A549 treated with GW870086 at 1 μM for 4 hours (cell line): Measurements from ENCODE around the gene ALDH16A1. TPM values are rescaled to one million over a fixed set of nuclear protein-coding genes. Genes with fewer than 3 reads are reported as not detected.

Source experiments
- total RNA-seq: library from RNA; stranded (reverse); fragments of 200-300 nt; extraction: Qiagen RNA extraction; gene quantifications from 5 replicates; pipeline ENCODE4 v1.2.3, GENCODE V29; 2022; ENCODE audit warnings: low read depth

The ALDH16A1 gene
- 19.5 to 25.6 TPM (median 23.9 TPM) in 5 replicates for total RNA-seq

GRCh38 chr19:49453013-49453756, at the start of gene ALDH16A1:
Gene ALDH16A1 (plus strand): TSS chr19:49453225. CDS start chr19:49453332, 107 bp downstream.

GRCh38 chr19:49423071-49423984, 29.7 kb upstream of the ALDH16A1 start, which contains the start of gene PTH2:
Gene PTH2 (minus strand): TSS chr19:49423441. CDS start chr19:49423339, 102 bp downstream.

GRCh38 chr19:49425178-49425577, 27.8 kb upstream of the ALDH16A1 start, which contains the start of gene GFY:
Gene GFY (plus strand): TSS chr19:49425388. CDS start chr19:49426431, 1,043 bp downstream.

GRCh38 chr19:49441210-49441959, 11.6 kb upstream of the ALDH16A1 start, which contains the start of gene SLC17A7:
Gene SLC17A7 (minus strand): TSS chr19:49441527. CDS start chr19:49441379, 148 bp downstream.

GRCh38 chr19:49451430-49452181, 1.4 kb upstream of the ALDH16A1 start, which contains the start of gene PIH1D1:
Gene PIH1D1 (minus strand): TSS chr19:49451814. CDS start chr19:49451574, 240 bp downstream.

GRCh38 chr19:49473868-49474541, 21.0 kb downstream of the ALDH16A1 start, which contains the start of gene FLT3LG:
Gene FLT3LG (plus strand): TSS chr19:49474215. CDS start chr19:49474640, 425 bp downstream.

GRCh38 chr19:49487277-49488045, 34.4 kb downstream of the ALDH16A1 start, which contains the start of gene RPL13A:
Gene RPL13A (plus strand): TSS chr19:49487608. CDS start chr19:49487630, 22 bp downstream.

Other genes with a start within 250 kb of the ALDH16A1 start
- 0.62 to 1.6 TPM (median 0.81 TPM) in 5 replicates for gene SLC6A16, start 128.0 kb upstream of the ALDH16A1 start, total RNA-seq
- gene CD37, start 117.8 kb upstream of the ALDH16A1 start, total RNA-seq = not detected in 5 replicates
- 12.6 to 19.1 TPM (median 17.7 TPM) in 5 replicates for gene TEAD2, start 90.8 kb upstream of the ALDH16A1 start, total RNA-seq
- 0.70 to 1.1 TPM (median 0.89 TPM) in 5 replicates for gene DKKL1, start 89.3 kb upstream of the ALDH16A1 start, total RNA-seq
- 0.33 TPM in 1 of 5 replicates, not detected in the others for gene KASH5, start 65.0 kb upstream of the ALDH16A1 start, total RNA-seq
- 0.46 TPM in 1 of 5 replicates, not detected in the others for gene PTH2, start 29.8 kb upstream of the ALDH16A1 start, total RNA-seq
- gene GFY, start 27.8 kb upstream of the ALDH16A1 start, total RNA-seq = 0.08 to 0.30 TPM (median 0.14 TPM) in 5 replicates
- gene SLC17A7, start 11.7 kb upstream of the ALDH16A1 start, total RNA-seq = 0.51 to 0.57 TPM (median 0.53 TPM) in 5 replicates
- 89.3 to 95.7 TPM (median 93.6 TPM) in 5 replicates for gene PIH1D1, start 1.4 kb upstream of the ALDH16A1 start, total RNA-seq
- gene FLT3LG, start 21.0 kb downstream of the ALDH16A1 start, total RNA-seq = 0.69 to 1.8 TPM (median 1.4 TPM) in 5 replicates
- 3,723 to 4,607 TPM (median 4,089 TPM) in 5 replicates for gene RPL13A, start 34.4 kb downstream of the ALDH16A1 start, total RNA-seq
- gene RPS11, start 43.2 kb downstream of the ALDH16A1 start, total RNA-seq = 3,748 to 4,968 TPM (median 3,902 TPM) in 5 replicates
- gene FCGRT, start 59.4 kb downstream of the ALDH16A1 start, total RNA-seq = 21.0 to 33.8 TPM (median 29.8 TPM) in 5 replicates
- 1.2 to 2.3 TPM (median 2.1 TPM) in 5 replicates for gene RCN3, start 74.8 kb downstream of the ALDH16A1 start, total RNA-seq
- 91.1 to 111 TPM (median 104 TPM) in 5 replicates for gene NOSIP, start 127.3 kb downstream of the ALDH16A1 start, total RNA-seq
- 0.45 to 0.95 TPM (median 0.87 TPM) in 5 replicates for gene PRRG2, start 128.1 kb downstream of the ALDH16A1 start, total RNA-seq
- 28.9 to 36.4 TPM (median 34.4 TPM) in 5 replicates for gene PRR12, start 138.0 kb downstream of the ALDH16A1 start, total RNA-seq
- 112 to 160 TPM (median 157 TPM) in 5 replicates for gene RRAS, start 186.9 kb downstream of the ALDH16A1 start, total RNA-seq
- gene SCAF1, start 189.0 kb downstream of the ALDH16A1 start, total RNA-seq = 47.8 to 68.4 TPM (median 63.0 TPM) in 5 replicates
- 85.2 to 107 TPM (median 102 TPM) in 5 replicates for gene IRF3, start 212.6 kb downstream of the ALDH16A1 start, total RNA-seq
- 55.5 to 73.8 TPM (median 71.1 TPM) in 5 replicates for gene BCL2L12, start 212.7 kb downstream of the ALDH16A1 start, total RNA-seq
- 397 to 431 TPM (median 408 TPM) in 5 replicates for gene PRMT1, start 224.0 kb downstream of the ALDH16A1 start, total RNA-seq
- gene ADM5, start 236.4 kb downstream of the ALDH16A1 start, total RNA-seq = 3.7 to 6.1 TPM (median 5.6 TPM) in 5 replicates
- gene CPT1C, start 237.9 kb downstream of the ALDH16A1 start, total RNA-seq = 10.9 to 14.2 TPM (median 13.2 TPM) in 5 replicates